Osteocyte (in vitro differentiated cells): ENCODE results near the gene POLR2J2. TPM values are rescaled to one million over a fixed set of nuclear protein-coding genes. Genes with fewer than 3 reads are reported as not detected.
A peak's percentile ranks its signal among the peaks of the same experiment; 100 is the strongest.
"Not testable (repeated sequence)": the region's sequence is repeated elsewhere in the genome, so short reads cannot be mapped to it uniquely, and the experiment has no call there.

Experiments used
- DNase-seq: peaks from one replicate; pipeline ENCODE4 v3.0.0; 2021; ENCODE audit warnings: mixed read lengths; ENCODE audit not compliant: unreplicated experiment; ENCODE audit errors: extremely low spot score
- H3K27ac Mint-ChIP-seq: one replicate; pipeline ENCODE4 v1.8.0; 2021; ENCODE audit warnings: mild to moderate bottlenecking, mixed read lengths; ENCODE audit not compliant: unreplicated experiment
- H3K27me3 Mint-ChIP-seq: one replicate; pipeline ENCODE4 v1.8.0; 2021; ENCODE audit warnings: mixed read lengths; ENCODE audit not compliant: unreplicated experiment
- H3K36me3 Mint-ChIP-seq: one replicate; pipeline ENCODE4 v1.8.0; 2021; ENCODE audit warnings: mixed read lengths; ENCODE audit not compliant: unreplicated experiment
- H3K4me1 Mint-ChIP-seq: one replicate; pipeline ENCODE4 v1.8.0; 2021; ENCODE audit warnings: mixed read lengths; ENCODE audit not compliant: unreplicated experiment
- H3K4me3 Mint-ChIP-seq: one replicate; pipeline ENCODE4 v1.8.0; 2021; ENCODE audit warnings: mild to moderate bottlenecking, moderate library complexity, mixed read lengths; ENCODE audit not compliant: unreplicated experiment
- H3K9me3 Mint-ChIP-seq: one replicate; pipeline ENCODE4 v1.8.0; 2021; ENCODE audit warnings: mixed read lengths; ENCODE audit not compliant: unreplicated experiment
- total RNA-seq: library from RNA; stranded (reverse); gene quantifications from 2 replicates; pipeline ENCODE4 v1.2.1, GENCODE V29; 2021

Gene POLR2J2
- total RNA-seq, 1 donor from 2014 or later: 6.5 TPM

DNA sequence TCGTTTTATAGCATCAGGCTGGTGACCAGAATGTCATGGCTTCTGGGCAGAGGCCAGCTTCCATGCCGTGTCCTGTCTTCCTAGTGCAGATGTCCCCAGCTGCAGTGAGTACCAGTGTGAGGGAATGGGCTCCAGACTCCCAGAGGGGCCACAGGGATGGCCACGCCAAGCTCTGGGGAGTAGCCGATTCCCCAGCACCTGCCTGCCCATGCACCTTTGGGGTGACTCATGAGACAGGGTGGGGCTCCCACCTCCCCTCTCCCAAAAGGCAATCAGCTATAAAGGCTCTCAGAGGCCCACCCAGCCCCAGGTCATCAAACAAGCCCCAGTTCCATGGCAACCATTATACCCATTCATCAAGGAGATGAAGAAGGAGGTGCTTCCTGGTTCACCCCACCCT lies 21.5 kb downstream of the POLR2J2 start, which contains the start of gene SPDYE2B:
Gene SPDYE2B, plus strand, starts transcription at position 396 of the 400 bp plus-strand sequence. CDS start 2,030 bp downstream, outside the sequence.
- H3K27ac Mint-ChIP-seq, H3K9me3 Mint-ChIP-seq, H3K4me3 Mint-ChIP-seq, H3K4me1 Mint-ChIP-seq, H3K27me3 Mint-ChIP-seq, DNase-seq, H3K36me3 Mint-ChIP-seq: not testable (repeated sequence)

DNA sequence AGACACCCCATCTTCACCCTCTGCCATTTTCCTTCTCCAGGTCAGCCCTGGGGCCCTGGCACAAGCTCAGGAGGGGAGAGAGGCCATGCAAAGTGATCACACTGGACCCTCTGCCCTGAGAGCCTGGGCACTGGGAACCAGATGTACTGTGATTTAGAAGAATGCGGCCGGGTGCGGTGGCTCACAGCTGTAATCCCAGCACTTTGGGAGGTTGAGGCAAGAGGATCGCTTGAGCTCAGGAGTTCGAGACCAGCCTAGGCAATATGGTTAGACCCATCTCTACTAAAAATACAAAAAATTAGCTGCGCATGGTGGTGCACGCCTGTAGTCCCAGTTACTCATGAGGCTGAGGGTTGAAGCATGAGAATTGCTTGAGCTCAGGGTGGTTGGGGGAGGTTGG lies 23.6 kb downstream of the POLR2J2 start:
- not testable (repeated sequence) for H3K27me3 Mint-ChIP-seq, H3K27ac Mint-ChIP-seq, H3K9me3 Mint-ChIP-seq, H3K4me1 Mint-ChIP-seq, H3K36me3 Mint-ChIP-seq, H3K4me3 Mint-ChIP-seq, DNase-seq

DNA sequence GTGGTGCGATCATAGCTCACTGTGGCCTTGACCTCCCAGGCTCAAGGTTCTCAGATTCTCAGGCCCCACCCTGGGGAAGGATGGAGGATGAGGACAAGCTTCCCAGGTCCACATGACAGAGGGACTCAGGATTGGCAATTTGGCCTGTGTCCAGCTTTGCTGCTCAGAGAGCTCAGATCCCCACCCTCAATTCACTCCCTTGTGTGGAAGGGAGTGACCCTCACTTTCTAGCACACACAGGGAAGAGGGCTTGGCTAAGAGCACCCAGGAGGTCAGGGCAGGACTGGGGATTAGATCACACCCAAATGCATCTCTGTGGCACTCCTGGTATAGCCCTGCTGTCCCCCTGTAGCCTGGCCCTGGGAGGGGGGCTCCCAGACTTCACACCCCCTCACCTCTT lies 28.1 kb downstream of the POLR2J2 start:
- H3K27ac Mint-ChIP-seq, DNase-seq, H3K4me1 Mint-ChIP-seq, H3K27me3 Mint-ChIP-seq, H3K36me3 Mint-ChIP-seq, H3K9me3 Mint-ChIP-seq, H3K4me3 Mint-ChIP-seq: not testable (repeated sequence)

DNA sequence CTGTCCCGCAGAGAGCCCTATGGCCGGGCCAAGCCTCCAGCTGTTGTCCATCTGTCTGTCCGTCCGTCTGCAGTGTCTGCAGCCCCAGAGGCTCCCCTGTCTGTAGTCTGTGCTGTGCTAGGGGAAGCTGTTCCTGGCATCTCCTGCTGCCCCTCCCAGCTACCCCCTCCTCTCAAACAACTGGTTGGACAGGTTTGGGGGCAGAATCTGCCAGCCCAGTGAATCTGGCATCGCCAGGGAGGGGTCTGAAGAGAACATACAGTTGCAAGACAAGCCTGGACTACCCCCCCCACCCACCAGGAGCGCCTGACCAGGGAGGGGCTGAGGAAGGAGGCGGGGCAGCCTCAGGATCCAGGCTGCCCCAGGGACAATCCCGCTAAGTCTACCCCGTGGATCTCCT lies 28.8 kb downstream of the POLR2J2 start, which contains the start of gene UPK3BL1:
Gene UPK3BL1, minus strand, starts transcription at position 101 of the 400 bp plus-strand sequence. Its CDS starts 50 bp downstream, at position 51.
- H3K36me3 Mint-ChIP-seq: not testable (repeated sequence)

DNA sequence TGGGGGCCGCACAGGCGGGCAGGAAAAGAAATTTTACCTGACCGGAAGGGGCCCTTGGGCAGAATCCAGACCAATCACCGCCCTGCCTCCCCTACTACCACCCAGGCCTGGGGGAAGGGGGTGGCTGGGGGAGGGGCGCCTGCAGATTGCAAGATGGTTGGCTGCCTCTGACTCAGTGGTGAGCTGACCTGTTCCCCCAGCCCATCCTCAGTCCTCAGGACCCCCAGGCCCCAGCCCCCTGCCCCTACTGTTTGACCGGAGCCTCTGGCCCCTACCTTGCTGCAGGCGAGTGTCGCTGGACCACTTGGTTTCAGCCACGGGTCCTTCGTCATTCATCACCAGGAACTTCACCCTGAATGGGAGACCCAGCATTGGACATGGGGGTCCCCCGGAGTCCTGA lies 32.6 kb downstream of the POLR2J2 start:
- DNase-seq: peak; percentile 73

More for the DNA sequence above, 28.8 kb downstream of the POLR2J2 start, which contains the start of gene UPK3BL1:
- not testable (repeated sequence) for H3K9me3 Mint-ChIP-seq, H3K4me1 Mint-ChIP-seq, H3K27me3 Mint-ChIP-seq, H3K27ac Mint-ChIP-seq, H3K4me3 Mint-ChIP-seq, DNase-seq

DNA sequence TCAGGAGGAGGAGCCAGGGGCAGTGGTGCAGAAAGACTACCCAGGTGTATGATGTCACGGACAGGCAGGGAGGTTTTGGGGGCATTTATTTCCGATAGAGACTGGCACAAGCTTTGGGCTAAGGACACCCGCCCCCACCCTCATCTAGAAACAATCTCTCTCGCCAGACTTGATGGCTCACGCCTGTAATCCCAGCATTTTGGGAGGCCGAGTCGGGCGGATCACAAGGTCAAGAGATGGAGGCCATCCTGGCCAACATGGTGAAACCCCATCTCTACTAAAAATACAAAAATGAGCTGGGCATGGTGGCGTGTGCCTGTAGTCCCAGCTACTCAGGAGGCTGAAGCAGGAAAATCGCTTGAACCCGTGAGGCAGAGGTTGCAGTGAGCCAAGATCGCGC lies 34.5 kb downstream of the POLR2J2 start:
- not testable (repeated sequence) for H3K27ac Mint-ChIP-seq, H3K27me3 Mint-ChIP-seq, H3K9me3 Mint-ChIP-seq, H3K36me3 Mint-ChIP-seq, H3K4me1 Mint-ChIP-seq, H3K4me3 Mint-ChIP-seq, DNase-seq

More for the DNA sequence above, 32.6 kb downstream of the POLR2J2 start:
- not testable (repeated sequence) for H3K4me1 Mint-ChIP-seq, H3K27me3 Mint-ChIP-seq, H3K36me3 Mint-ChIP-seq, H3K4me3 Mint-ChIP-seq, H3K27ac Mint-ChIP-seq, H3K9me3 Mint-ChIP-seq

DNA sequence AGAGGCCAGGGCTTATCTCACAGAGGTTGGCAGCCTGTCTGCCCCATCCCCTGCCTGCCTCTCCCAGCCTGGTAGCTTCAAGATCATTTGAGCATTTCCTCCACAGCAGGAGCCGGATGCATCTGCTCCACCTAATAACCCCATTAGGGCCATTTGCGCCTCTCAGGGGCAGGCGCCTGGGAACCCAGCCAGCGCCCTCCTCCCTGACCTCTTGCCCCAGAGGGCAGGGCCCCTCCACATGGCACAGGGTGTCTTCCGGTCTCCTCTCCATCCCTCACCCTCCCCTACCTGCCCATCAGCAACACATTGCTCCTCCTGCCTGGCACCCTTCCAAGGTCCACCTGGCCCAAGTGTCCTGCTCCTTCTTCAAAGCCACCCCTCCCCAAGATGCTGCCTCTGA lies 36.1 kb downstream of the POLR2J2 start:
- not testable (repeated sequence) for DNase-seq, H3K27me3 Mint-ChIP-seq, H3K4me1 Mint-ChIP-seq, H3K4me3 Mint-ChIP-seq, H3K27ac Mint-ChIP-seq, H3K36me3 Mint-ChIP-seq, H3K9me3 Mint-ChIP-seq

DNA sequence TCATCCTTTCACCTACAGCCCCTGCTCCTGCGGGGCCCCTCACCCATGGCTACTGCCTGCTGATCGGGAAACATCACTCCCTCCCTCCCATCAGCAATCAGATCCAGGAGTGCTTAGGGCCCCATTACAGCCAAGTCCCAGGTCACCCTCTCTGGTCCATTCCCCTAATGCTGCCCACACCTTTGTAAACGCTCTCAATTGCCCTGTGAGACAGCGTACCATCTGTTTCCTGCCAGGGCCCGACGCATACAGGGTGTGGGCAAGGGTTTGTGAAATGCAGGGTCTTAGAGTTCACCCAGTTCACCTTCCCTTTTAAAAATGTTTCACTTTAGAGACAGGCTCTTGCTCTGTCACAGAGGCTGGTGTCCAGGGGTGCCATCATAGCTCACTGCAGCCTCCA lies 37.2 kb downstream of the POLR2J2 start:
- H3K27me3 Mint-ChIP-seq, DNase-seq, H3K4me3 Mint-ChIP-seq, H3K9me3 Mint-ChIP-seq, H3K4me1 Mint-ChIP-seq, H3K36me3 Mint-ChIP-seq, H3K27ac Mint-ChIP-seq: not testable (repeated sequence)

DNA sequence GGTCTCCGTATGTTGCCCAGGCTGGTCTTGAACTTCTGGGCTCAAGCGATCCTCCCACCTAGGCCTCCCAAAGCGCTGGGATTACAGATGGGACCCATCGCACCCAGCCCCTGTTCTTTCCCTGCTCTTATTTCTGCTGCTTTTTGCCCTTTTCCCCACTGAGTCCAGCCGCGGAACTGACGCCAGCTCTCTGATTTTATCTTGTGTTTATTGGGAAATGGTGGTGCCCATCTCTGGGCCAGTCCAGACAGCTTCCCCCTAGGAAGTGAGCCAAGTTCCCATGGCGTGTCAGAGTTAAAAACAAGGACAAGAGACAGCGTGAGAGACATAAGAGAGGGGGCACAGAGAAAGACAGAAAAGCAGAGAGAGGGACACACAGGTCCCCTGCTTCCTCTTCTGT lies 40.8 kb downstream of the POLR2J2 start:
- not testable (repeated sequence) for H3K36me3 Mint-ChIP-seq, H3K9me3 Mint-ChIP-seq, H3K27me3 Mint-ChIP-seq, H3K4me1 Mint-ChIP-seq, H3K4me3 Mint-ChIP-seq, DNase-seq, H3K27ac Mint-ChIP-seq

DNA sequence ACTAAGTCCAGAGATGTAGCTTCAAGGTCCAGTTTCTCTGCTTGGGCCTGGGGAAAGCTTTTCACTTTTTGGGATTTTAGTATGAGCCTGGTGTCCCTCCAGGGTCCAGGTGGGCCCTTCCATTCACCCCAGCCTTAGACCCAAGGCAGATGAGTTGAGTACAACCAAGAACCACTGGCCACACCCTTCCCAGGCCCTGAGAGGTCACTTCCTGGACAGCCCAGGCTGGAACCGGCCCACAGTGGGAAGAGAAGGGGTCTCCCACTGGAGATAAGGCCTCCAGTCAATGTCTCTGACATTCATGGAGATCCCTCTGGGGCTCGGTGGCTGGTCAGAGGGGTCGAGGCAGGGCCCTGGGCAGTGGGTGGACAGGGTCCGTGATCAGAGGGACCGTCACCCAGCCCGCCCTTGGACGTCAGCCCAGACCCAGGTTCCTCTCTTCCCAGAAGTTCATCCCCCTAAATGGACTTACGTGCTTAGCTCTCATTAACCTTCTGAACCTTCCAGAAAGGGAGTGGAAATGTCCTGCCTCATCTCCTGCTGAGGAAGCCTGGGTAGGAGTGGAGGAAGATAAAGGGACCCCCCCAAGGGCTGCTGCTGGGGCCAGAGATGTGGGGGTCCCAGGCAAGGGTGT lies 44.1 kb downstream of the POLR2J2 start:
- H3K27ac Mint-ChIP-seq, DNase-seq, H3K4me1 Mint-ChIP-seq, H3K36me3 Mint-ChIP-seq, H3K9me3 Mint-ChIP-seq, H3K4me3 Mint-ChIP-seq, H3K27me3 Mint-ChIP-seq: not testable (repeated sequence)

DNA sequence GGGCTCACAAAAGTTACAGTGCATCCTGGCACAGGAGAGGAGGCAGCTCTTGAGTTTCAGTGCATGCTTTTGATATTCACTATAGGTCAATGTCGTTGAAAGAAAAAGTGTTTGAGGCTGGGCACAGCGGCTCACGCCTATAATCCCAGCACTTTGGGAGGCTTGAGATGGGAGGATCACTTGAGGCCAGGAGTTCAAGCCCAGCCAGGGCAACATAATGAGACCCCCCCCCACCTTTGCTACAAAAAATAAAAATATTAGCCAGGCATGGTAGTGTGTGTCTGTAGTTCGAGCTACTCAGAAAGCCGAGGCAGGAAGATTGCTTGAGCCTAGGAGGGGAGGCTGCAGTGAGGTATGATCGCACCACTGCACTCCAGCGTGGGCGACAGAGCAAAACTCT lies 53.3 kb downstream of the POLR2J2 start:
- not testable (repeated sequence) for H3K27ac Mint-ChIP-seq, H3K4me1 Mint-ChIP-seq, H3K27me3 Mint-ChIP-seq, H3K9me3 Mint-ChIP-seq, H3K4me3 Mint-ChIP-seq, H3K36me3 Mint-ChIP-seq, DNase-seq

DNA sequence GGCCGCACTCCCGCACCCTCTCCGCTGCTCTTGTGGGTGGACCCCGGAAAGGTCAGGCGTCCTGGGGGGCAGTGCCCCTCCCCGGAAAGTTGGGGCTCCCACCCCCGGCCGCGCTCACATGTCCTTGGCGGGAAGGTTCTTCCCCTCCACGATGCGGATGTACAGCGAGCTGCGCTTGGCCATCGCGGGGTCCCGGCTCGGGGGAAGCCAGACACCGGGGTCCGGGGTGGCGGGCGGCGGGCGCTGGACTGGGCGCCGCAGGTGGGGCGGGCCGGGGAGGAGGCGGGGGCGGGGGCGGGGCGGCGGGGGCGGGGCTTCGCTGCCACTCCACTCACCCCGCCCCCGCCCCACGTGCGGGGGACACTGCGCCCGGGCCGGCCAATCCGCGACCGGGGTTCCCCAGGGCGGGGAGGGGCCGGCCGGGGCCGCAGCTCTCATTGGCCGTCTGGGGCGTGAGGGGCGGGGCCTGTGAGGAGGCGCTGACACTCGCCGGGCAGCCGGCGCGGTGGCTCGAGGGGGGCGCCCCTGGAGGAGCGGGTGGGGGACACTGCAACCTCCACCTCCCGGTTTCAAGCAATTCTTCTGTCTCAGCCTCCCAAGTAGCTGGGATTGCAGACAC lies 54.8 kb downstream of the POLR2J2 start, which contains the start of gene RASA4:
Gene RASA4, minus strand, starts transcription at position 250 of the 619 bp plus-strand sequence. Its CDS starts 67 bp downstream, at position 183.
- H3K4me1 Mint-ChIP-seq, H3K9me3 Mint-ChIP-seq, H3K4me3 Mint-ChIP-seq, H3K27me3 Mint-ChIP-seq, H3K36me3 Mint-ChIP-seq, H3K27ac Mint-ChIP-seq: not testable (repeated sequence)
- DNase-seq: peak; percentile 83
